HepG2 (cell line): ENCODE results near the gene DLAT. TPM values are rescaled to one million over a fixed set of nuclear protein-coding genes. Genes with fewer than 3 reads are reported as not detected.

Source experiments
- ATF4 ChIP-seq, 2 experiments: fragments of 450-650 bp in 1 of 2; sonication (generic) in 1 of 2; formaldehyde crosslinking; IDR thresholded peaks; 2 replicates each; pipeline versions ENCODE4 v1.5.0 to v1.8.0; 2020 to 2022; ENCODE audit warnings: mild to moderate bottlenecking in 1 of 2, missing genetic modification reagents in 1 of 2
- CBX1 ChIP-seq: IDR thresholded peaks from one replicate; pipeline ENCODE4 v1.6.1; 2016; ENCODE audit warnings: antibody characterized with exemption, low read depth
- CBX2 ChIP-seq, 2 experiments: fragments of 200-600 bp in 1 of 2; sonication (generic); formaldehyde crosslinking in 1 of 2; IDR thresholded peaks; 2 replicates each; pipeline versions ENCODE4 v1.7.0 to v1.8.1; 2018 to 2022; ENCODE audit warnings: low read depth in 2 of 2, low read length in 1 of 2, mild to moderate bottlenecking in 1 of 2, missing genetic modification reagents in 1 of 2
- CHD4 ChIP-seq: fragments of 200-600 bp; sonication (generic); IDR thresholded peaks from 2 replicates; pipeline ENCODE4 v1.7.0; 2017; ENCODE audit warnings: mild to moderate bottlenecking, low read length, borderline replicate concordance
- EED ChIP-seq: sonication (generic); formaldehyde crosslinking; IDR thresholded peaks from 2 replicates; pipeline ENCODE4 v1.5.0; 2020; ENCODE audit warnings: mild to moderate bottlenecking, missing genetic modification reagents
- FOXO4 ChIP-seq: sonication (generic); formaldehyde crosslinking; conservative IDR thresholded peaks from 2 replicates; pipeline ENCODE4 v1.8.1; 2023; ENCODE audit warnings: missing genetic modification reagents
- HNRNPK ChIP-seq: fragments of 200-400 bp; formaldehyde crosslinking; IDR thresholded peaks from 2 replicates; pipeline ENCODE4 v1.6.1; 2018; ENCODE audit warnings: low read length, low read depth, moderate library complexity, mild to moderate bottlenecking; ENCODE audit not compliant: poor library complexity, severe bottlenecking
- HOXA3 ChIP-seq: sonication (generic); formaldehyde crosslinking; IDR thresholded peaks from 2 replicates; pipeline ENCODE4 v1.5.0; 2020; ENCODE audit warnings: missing genetic modification reagents
- HOXA5 ChIP-seq: sonication (generic); formaldehyde crosslinking; IDR thresholded peaks from 2 replicates; pipeline ENCODE4 v1.4.0; 2020; ENCODE audit warnings: missing genetic modification reagents
- MAFF ChIP-seq: IDR thresholded peaks from 2 replicates; pipeline ENCODE4 v1.6.1; 2011; ENCODE audit warnings: low read depth, low read length, improper control_type of control experiment
- MXI1 ChIP-seq: IDR thresholded peaks from 3 replicates; pipeline ENCODE4 v1.6.1; 2012; ENCODE audit warnings: low read depth, low read length, inconsistent platforms, borderline replicate concordance
- PAX8 ChIP-seq: sonication (generic); formaldehyde crosslinking; IDR thresholded peaks from 2 replicates; pipeline ENCODE4 v1.8.0; 2022; ENCODE audit warnings: mild to moderate bottlenecking, missing genetic modification reagents, borderline replicate concordance
- SP2 ChIP-seq: sonication (generic); formaldehyde crosslinking; IDR thresholded peaks from 2 replicates; pipeline ENCODE4 v1.5.1; 2020; ENCODE audit warnings: mild to moderate bottlenecking, missing genetic modification reagents
- ZNF142 ChIP-seq: sonication (generic); formaldehyde crosslinking; IDR thresholded peaks from 2 replicates; pipeline ENCODE4 v1.4.0; 2020; ENCODE audit warnings: missing genetic modification reagents
- ZNF382 ChIP-seq: sonication (generic); formaldehyde crosslinking; IDR thresholded peaks from 2 replicates; pipeline ENCODE4 v1.5.0; 2020; ENCODE audit warnings: missing genetic modification reagents, mild to moderate bottlenecking, borderline replicate concordance
- ZNF749 ChIP-seq: sonication (generic); formaldehyde crosslinking; IDR thresholded peaks from 2 replicates; pipeline ENCODE4 v1.8.0; 2022; ENCODE audit warnings: mild to moderate bottlenecking, missing genetic modification reagents, moderate library complexity, borderline replicate concordance
- ZNF776 ChIP-seq: sonication (generic); formaldehyde crosslinking; IDR thresholded peaks from 2 replicates; pipeline ENCODE4 v1.4.0; 2020; ENCODE audit warnings: mild to moderate bottlenecking, missing genetic modification reagents
- ZNF782 ChIP-seq: sonication (generic); formaldehyde crosslinking; IDR thresholded peaks from 2 replicates; pipeline ENCODE4 v1.4.0; 2020; ENCODE audit warnings: missing genetic modification reagents, mild to moderate bottlenecking, borderline replicate concordance
- ZZZ3 ChIP-seq: sonication (generic); formaldehyde crosslinking; IDR thresholded peaks from 2 replicates; pipeline ENCODE4 v1.4.0; 2020; ENCODE audit warnings: missing genetic modification reagents, mild to moderate bottlenecking, borderline replicate concordance
- polyA plus RNA-seq, 8 experiments: library from polyadenylated mRNA; depleted of rRNA in 3 of 8; stranded (reverse) in 7 of 8; unstranded in 1 of 8; fragments of >200 nt; fragmentation: Illumina TruSeq in 4 of 8; extraction: Trizol in 4 of 8; gene quantifications; 2 replicates each; pipeline versions ENCODE4 v1.2.1 to v1.2.3, GENCODE V29; 2011 to 2016; ENCODE audit warnings: low read depth in 4 of 8, missing spikeins in 1 of 8, mixed read lengths in 1 of 8; ENCODE audit not compliant: insufficient read depth in 1 of 8
- total RNA-seq, 5 experiments: library from RNA; depleted of rRNA; stranded (reverse); fragments of >200 nt; fragmentation: Illumina TruSeq; extraction: Trizol; gene quantifications; 2 replicates each; pipeline ENCODE4 v1.2.3, GENCODE V29; 2016; ENCODE audit warnings: low read depth in 1 of 5

The DLAT gene
- total and polyA plus RNA-seq, 2 of the 13 experiments (the other 11 are each of a cell fraction or from before 2014, with no cell fraction given) = 26.4 to 62.2 TPM

- TF ChIP-seq ZNF142 (0 out of 2 replicates have a peak, but pooled peaks have one; percentile 52), CHD4 (no peak), CBX1 (peak; percentile 16), HNRNPK (peak; percentile 22), PAX8 (CRISPR knock-in tag) (peak; percentile 83; the same call in 1 of the 2 replicates), HOXA3 (CRISPR knock-in tag) (0 out of 2 replicates have a peak, but pooled peaks have one; percentile 57), ZNF776 (CRISPR knock-in tag) (peak; percentile 69; the same call in 1 of the 2 replicates), CBX2 (IDR thresholded peaks at IDR 0.05; ENCODE audit: low read depth, low read length) (no peak), CBX2 (CRISPR knock-in tag; IDR thresholded peaks at IDR 0.05; ENCODE audit: low read depth) (no peak), ZNF749 (0 out of 2 replicates have a peak, but pooled peaks have one; percentile 11), EED (CRISPR knock-in tag) (peak; percentile 71; the same call in 1 of the 2 replicates), ATF4 (CRISPR knock-in tag; IDR thresholded peaks at IDR 0.05) (peak in 1 of 2 experiments; percentile 77; a peak in 2 of 4 replicates), FOXO4 (CRISPR knock-in tag) (no peak), ZZZ3 (peak; percentile 93; the same call in 1 of the 2 replicates), MXI1 (peak; percentile 60; the same call in 2 of the 3 replicates), ZNF782 (CRISPR knock-in tag) (peak; percentile 91; the same call in 1 of the 2 replicates), MAFF (no peak), SP2 (no peak), HOXA5 (CRISPR knock-in tag) (peak; percentile 89), ZNF382 (CRISPR knock-in tag) (no peak)
Observed at GRCh38 chr11:112024773-112025678, at the start of gene DLAT (continued).
